ENCODE results near the gene ERBB4.

GRCh38 chr2:212448698-212449097, 89.9 kb downstream of the ERBB4 start:
- TF ChIP-seq CTCF (IDR thresholded peaks at IDR 0.05) (no peak), POLR2A (IDR thresholded peaks at IDR 0.05) (no peak), POLR2AphosphoS5 (IDR thresholded peaks at IDR 0.05) (no peak)

Data from breast epithelium (tissue), 3 donors.